Measurements from ENCODE around the gene KCNAB1.

Gene KCNAB1

GRCh38 chr3:156246961-156247725 is 126.8 kb downstream of the KCNAB1 start:
- TF ChIP-seq CTCF (IDR thresholded peaks at IDR 0.05; ENCODE audit: control insufficient read depth, insufficient read depth, low read depth, low read length, missing control alignments), result no peak
- DNase-seq (ENCODE audit: low read depth), result no peak
- H3K4me3 ChIP-seq (ENCODE audit: control insufficient read depth, low read depth, low read length), result no peak overlapping the region

DNA sequence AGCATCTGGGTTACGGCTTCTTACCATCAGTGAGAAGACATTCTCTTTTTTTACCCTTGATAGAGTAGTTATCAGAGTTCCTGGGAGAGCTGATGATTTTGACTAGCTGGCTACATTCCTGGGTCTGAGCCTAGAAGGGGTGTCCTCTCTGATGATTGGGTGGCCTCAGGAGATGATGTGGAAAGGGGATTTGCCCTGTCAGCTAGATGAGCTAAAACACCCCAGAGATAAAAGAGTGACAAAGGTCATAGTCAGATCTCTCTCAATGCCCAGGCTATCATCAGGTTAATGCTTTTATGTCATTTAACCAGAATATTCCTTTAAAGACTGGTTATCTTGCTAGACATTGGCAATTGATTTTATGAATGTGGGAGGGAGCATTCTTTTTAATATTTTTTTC is 130.2 kb downstream of the KCNAB1 start:
- no peak for TF ChIP-seq CTCF (IDR thresholded peaks at IDR 0.05; ENCODE audit: control insufficient read depth, insufficient read depth, low read depth, low read length, missing control alignments)
- DNase-seq (ENCODE audit: low read depth), result no peak
- no peak overlapping the region for H3K4me3 ChIP-seq (ENCODE audit: control insufficient read depth, low read depth, low read length)

- no peak for DNase-seq (ENCODE audit: low read depth)
- TF ChIP-seq CTCF (IDR thresholded peaks at IDR 0.05; ENCODE audit: control insufficient read depth, insufficient read depth, low read depth, low read length, missing control alignments), result no peak
- H3K4me3 ChIP-seq (ENCODE audit: control insufficient read depth, low read depth, low read length), result no peak overlapping the region
Measured at GRCh38 chr3:156251424-156251823, 131.0 kb downstream of the KCNAB1 start.

GRCh38 chr3:156252656-156253055 is 132.3 kb downstream of the KCNAB1 start:
- no peak for DNase-seq (ENCODE audit: low read depth)
- no peak overlapping the region for H3K4me3 ChIP-seq (ENCODE audit: control insufficient read depth, low read depth, low read length)
- no peak for TF ChIP-seq CTCF (IDR thresholded peaks at IDR 0.05; ENCODE audit: control insufficient read depth, insufficient read depth, low read depth, low read length, missing control alignments)

GRCh38 chr3:156253150-156253549 is 132.8 kb downstream of the KCNAB1 start:
- H3K4me3 ChIP-seq (ENCODE audit: control insufficient read depth, low read depth, low read length), result no peak overlapping the region
- TF ChIP-seq CTCF (IDR thresholded peaks at IDR 0.05; ENCODE audit: control insufficient read depth, insufficient read depth, low read depth, low read length, missing control alignments), result no peak
- DNase-seq (ENCODE audit: low read depth), result no peak

DNA sequence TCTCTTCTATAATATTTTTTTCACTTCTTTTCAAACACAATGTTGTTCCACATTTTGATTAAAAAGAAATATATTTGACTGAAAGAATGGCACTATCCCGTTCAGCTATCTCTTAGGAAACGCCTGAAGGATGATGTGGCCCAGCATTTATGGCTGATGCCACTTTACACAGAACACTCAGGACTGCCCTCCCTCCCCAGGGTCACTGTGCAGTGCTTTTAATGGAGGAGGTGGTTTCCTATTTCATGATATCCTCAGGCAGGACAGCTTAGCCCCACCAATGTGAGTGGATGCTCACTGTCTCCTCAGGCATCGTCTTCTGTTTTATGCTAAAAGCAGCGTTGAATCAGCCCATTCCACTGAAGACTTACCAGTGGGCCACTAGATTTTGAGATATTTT is 135.9 kb downstream of the KCNAB1 start:
- no peak overlapping the region for H3K4me3 ChIP-seq (ENCODE audit: control insufficient read depth, low read depth, low read length)
- no peak for TF ChIP-seq CTCF (IDR thresholded peaks at IDR 0.05; ENCODE audit: control insufficient read depth, insufficient read depth, low read depth, low read length, missing control alignments)
- DNase-seq (ENCODE audit: low read depth), result no peak

Data from AG09309 (cell line).